Measurements from ENCODE around the gene CDCA3. TPM values are rescaled to one million over a fixed set of nuclear protein-coding genes. Genes with fewer than 3 reads are reported as not detected.

CDCA3 gene
- total and polyA plus RNA-seq, 4 donors, result 1.3 to 4.1 (median 2.8) TPM

- Histone ChIP-seq H3K4me1 (ENCODE audit: control insufficient read depth in 5 of 5, insufficient read depth in 5 of 5, low read length in 5 of 5) (peaks cover 0 to 6% (median 0%) of the 10 kb centered on the region in 5 donors), H3K4me3 (no peak overlapping the region), H3K36me3 (ENCODE audit: control insufficient read depth in 4 of 4, insufficient read depth in 4 of 4, low read length in 4 of 4) (peaks cover 22 to 49% (median 35%) of the 10 kb centered on the region in 4 donors), H3K27me3 (ENCODE audit: control insufficient read depth in 3 of 3, insufficient read depth in 3 of 3, low read length in 2 of 3) (no peaks in the 10 kb centered on the region), H3K27ac (ENCODE audit: low read depth in 1 of 2, low read length in 1 of 2) (no peak overlapping the region), H3K9ac (ENCODE audit: insufficient read depth in 1 of 2, low read length in 2 of 2) (no peak overlapping the region), H3K9me3 (ENCODE audit: control insufficient read depth in 4 of 4, insufficient read depth in 3 of 4, low read length in 3 of 4) (no peaks in the 10 kb centered on the region)
- 92 to 96% methylated on average over 11 of the region's 11 CpGs for whole genome bisulfite sequencing, 2 donors
- DNase-seq, result no peak
- no peak for ATAC-seq (ENCODE audit: insufficient read depth, low FRiP score)
- no peak for TF ChIP-seq CTCF (IDR thresholded peaks at IDR 0.05; ENCODE audit: control extremely low read depth, extremely low read depth)
These were observed 11.9 kb upstream of the CDCA3 start for GRCh38 chr12:6863033-6863432.

DNA sequence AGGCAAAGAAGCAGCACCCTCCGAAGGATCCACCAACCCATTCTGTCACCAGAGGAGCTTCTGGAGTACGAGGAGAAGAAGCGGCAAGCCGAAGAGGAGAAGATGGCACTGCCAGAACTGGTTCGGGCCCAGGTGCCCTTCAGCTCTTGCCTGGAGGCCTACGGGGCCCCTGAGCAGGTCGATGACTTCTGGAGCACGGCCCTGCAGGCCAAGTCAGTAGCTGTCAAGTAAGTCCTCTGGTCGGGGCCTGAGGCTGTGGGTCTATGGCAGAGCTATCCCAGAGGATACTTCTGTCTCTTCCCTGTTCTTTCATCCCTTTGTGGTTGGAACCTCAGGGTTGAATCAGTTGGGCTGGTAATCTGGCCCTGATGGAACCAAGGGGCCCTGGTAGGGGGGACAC lies 10.3 kb upstream of the CDCA3 start:
- no peak for TF ChIP-seq CTCF (IDR thresholded peaks at IDR 0.05; ENCODE audit: control extremely low read depth, extremely low read depth)
- 97 to 98% methylated on average over 9 of the region's 9 CpGs for WGBS, 2 donors

DNA sequence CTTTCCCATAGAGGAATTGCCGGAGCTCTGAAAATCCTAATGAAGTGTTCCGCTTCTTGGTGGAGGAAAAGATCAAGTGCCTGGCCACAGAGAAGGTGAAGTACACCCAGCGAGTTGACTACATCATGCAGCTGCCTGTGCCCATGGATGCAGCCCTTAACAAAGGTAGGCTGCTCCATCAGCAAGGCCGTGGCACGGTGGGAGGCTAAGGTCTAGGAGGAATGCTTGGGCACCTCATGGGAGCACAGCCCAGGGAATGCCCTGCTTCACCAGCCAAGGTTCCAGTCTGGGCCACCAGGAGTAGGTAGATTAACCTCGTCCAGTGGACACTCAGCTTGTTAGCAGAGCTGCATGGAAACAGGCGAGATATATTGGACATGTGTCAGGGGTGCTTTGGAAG lies 9.9 kb upstream of the CDCA3 start:
- no peaks in the 10 kb centered on the region for H3K9me3 ChIP-seq (ENCODE audit: control insufficient read depth in 4 of 4, insufficient read depth in 3 of 4, low read length in 3 of 4)
- H3K9ac ChIP-seq (ENCODE audit: insufficient read depth in 1 of 2, low read length in 2 of 2), result no peak overlapping the region
- H3K27ac ChIP-seq (ENCODE audit: low read depth in 1 of 2, low read length in 1 of 2), result no peak overlapping the region
- no peaks in the 10 kb centered on the region for H3K4me1 ChIP-seq (ENCODE audit: control insufficient read depth in 5 of 5, insufficient read depth in 5 of 5, low read length in 5 of 5)
- H3K36me3 ChIP-seq (ENCODE audit: control insufficient read depth in 4 of 4, insufficient read depth in 4 of 4, low read length in 4 of 4), result peaks cover 29 to 62% (median 52%) of the 10 kb centered on the region in 4 donors
- ATAC-seq (ENCODE audit: insufficient read depth, low FRiP score) (no peak), DNase-seq (no peak)
- no peak for TF ChIP-seq CTCF (IDR thresholded peaks at IDR 0.05; ENCODE audit: control extremely low read depth, extremely low read depth)
- 97 to 98% methylated on average over 7 of the region's 7 CpGs for WGBS, 2 donors
- H3K27me3 ChIP-seq (ENCODE audit: control insufficient read depth in 3 of 3, insufficient read depth in 3 of 3, low read length in 2 of 3), result no peaks in the 10 kb centered on the region
- no peak overlapping the region for H3K4me3 ChIP-seq

More for the DNA sequence above, 10.3 kb upstream of the CDCA3 start:
- DNase-seq, result no peak
- Histone ChIP-seq H3K27ac (ENCODE audit: low read depth in 1 of 2, low read length in 1 of 2) (no peak overlapping the region), H3K4me1 (ENCODE audit: control insufficient read depth in 5 of 5, insufficient read depth in 5 of 5, low read length in 5 of 5) (no peaks in the 10 kb centered on the region), H3K9me3 (ENCODE audit: control insufficient read depth in 4 of 4, insufficient read depth in 3 of 4, low read length in 3 of 4) (no peaks in the 10 kb centered on the region), H3K4me3 (no peak overlapping the region), H3K27me3 (ENCODE audit: control insufficient read depth in 3 of 3, insufficient read depth in 3 of 3, low read length in 2 of 3) (no peaks in the 10 kb centered on the region), H3K36me3 (ENCODE audit: control insufficient read depth in 4 of 4, insufficient read depth in 4 of 4, low read length in 4 of 4) (peaks cover 26 to 58% (median 50%) of the 10 kb centered on the region in 4 donors), H3K9ac (ENCODE audit: insufficient read depth in 1 of 2, low read length in 2 of 2) (no peak overlapping the region)
- ATAC-seq (ENCODE audit: insufficient read depth, low FRiP score), result no peak

- WGBS, 2 donors, result 97 to 99% methylated on average over 9 of the region's 9 CpGs
- TF ChIP-seq CTCF (IDR thresholded peaks at IDR 0.05; ENCODE audit: control extremely low read depth, extremely low read depth), result no peak
- H3K9ac ChIP-seq (ENCODE audit: insufficient read depth in 1 of 2, low read length in 2 of 2), result no peak overlapping the region
- H3K9me3 ChIP-seq (ENCODE audit: control insufficient read depth in 4 of 4, insufficient read depth in 3 of 4, low read length in 3 of 4), result no peaks in the 10 kb centered on the region
- peaks cover 31 to 62% (median 54%) of the 10 kb centered on the region in 4 donors for H3K36me3 ChIP-seq (ENCODE audit: control insufficient read depth in 4 of 4, insufficient read depth in 4 of 4, low read length in 4 of 4)
- H3K4me3 ChIP-seq, result no peak overlapping the region
- H3K4me1 ChIP-seq (ENCODE audit: control insufficient read depth in 5 of 5, insufficient read depth in 5 of 5, low read length in 5 of 5), result no peaks in the 10 kb centered on the region
- ATAC-seq (ENCODE audit: insufficient read depth, low FRiP score) (no peak), DNase-seq (no peak)
- no peak overlapping the region for H3K27ac ChIP-seq (ENCODE audit: low read depth in 1 of 2, low read length in 1 of 2)
- H3K27me3 ChIP-seq (ENCODE audit: control insufficient read depth in 3 of 3, insufficient read depth in 3 of 3, low read length in 2 of 3), result no peaks in the 10 kb centered on the region
These were observed 9.0 kb upstream of the CDCA3 start for GRCh38 chr12:6860116-6860515.
